ENCODE results near the gene MRPL58. TPM values are rescaled to one million over a fixed set of nuclear protein-coding genes. Genes with fewer than 3 reads are reported as not detected.
"Not testable (repeated sequence)": the region's sequence is repeated elsewhere in the genome, so short reads cannot be mapped to it uniquely, and the experiment has no call there.

Gene MRPL58
- total RNA-seq, 1 donor from 2014 or later: 12.6 TPM

GRCh38 chr17:74986206-74986576, 26.3 kb upstream of the MRPL58 start:
- no peak for FAIRE-seq
- no peak for DNase-seq (ENCODE audit: low spot score in 2 of 2)

- DNase-seq (ENCODE audit: low spot score in 2 of 2): peak; percentile 94 to 95
- FAIRE-seq: no peak
Observed at GRCh38 chr17:74987418-74987908, 25.0 kb upstream of the MRPL58 start, which contains the start of gene CDR2L. CDR2L (plus strand) TSS chr17:74987632; CDS start chr17:74988044, 412 bp downstream.

- no peak for FAIRE-seq
Observed at GRCh38 chr17:74987909-74988711, 24.4 kb upstream of the MRPL58 start.

GRCh38 chr17:74990581-74991105, 21.8 kb upstream of the MRPL58 start:
- no peak for FAIRE-seq
- DNase-seq (ENCODE audit: low spot score in 2 of 2): no peak

More at GRCh38 chr17:74987909-74988711, 24.4 kb upstream of the MRPL58 start:
- peak; percentile 73 to 75 for DNase-seq (ENCODE audit: low spot score in 2 of 2)

DNA sequence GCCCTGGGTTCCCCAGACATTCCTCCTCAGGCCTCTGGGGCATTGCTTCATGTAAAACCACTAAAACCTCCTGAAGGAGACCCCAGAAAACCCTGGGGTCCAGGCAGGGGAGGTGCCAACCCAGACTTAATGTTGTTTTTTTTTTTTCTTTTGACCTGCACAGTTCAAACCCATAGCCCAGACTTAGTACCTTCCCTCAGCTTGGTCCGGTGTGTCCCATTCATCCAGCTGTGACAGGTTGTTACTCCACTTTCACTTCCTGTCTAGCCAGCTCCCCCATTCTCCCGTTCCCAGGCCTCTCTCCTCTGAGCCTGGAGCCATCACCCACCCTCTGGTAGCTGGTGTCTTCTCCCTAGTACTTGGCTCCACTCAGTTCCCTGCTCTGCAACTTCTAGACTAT, 20.2 kb upstream of the MRPL58 start:
- DNase-seq (ENCODE audit: low spot score in 2 of 2) (no peak), FAIRE-seq (no peak)

DNA sequence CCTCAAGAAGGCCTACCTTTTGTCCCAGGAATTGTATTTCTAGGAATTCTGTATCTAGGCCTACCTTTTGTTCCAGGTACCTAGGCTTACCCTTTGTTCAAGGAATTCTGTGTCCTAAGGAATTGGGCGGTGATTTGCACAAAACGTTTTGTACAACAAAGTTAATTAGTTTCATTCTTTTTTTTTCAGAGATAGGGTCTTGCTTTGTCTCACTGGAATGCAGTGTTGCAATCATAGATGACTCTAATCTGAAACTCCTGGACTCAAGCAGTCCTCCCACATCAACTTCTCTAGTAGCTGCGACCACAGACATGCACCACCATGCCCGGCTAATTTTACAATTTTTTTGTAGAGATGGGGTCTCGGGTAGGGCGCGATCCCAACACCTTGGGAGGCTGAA, 18.0 kb upstream of the MRPL58 start:
- no peak for DNase-seq (ENCODE audit: low spot score in 2 of 2)
- FAIRE-seq: no peak

DNA sequence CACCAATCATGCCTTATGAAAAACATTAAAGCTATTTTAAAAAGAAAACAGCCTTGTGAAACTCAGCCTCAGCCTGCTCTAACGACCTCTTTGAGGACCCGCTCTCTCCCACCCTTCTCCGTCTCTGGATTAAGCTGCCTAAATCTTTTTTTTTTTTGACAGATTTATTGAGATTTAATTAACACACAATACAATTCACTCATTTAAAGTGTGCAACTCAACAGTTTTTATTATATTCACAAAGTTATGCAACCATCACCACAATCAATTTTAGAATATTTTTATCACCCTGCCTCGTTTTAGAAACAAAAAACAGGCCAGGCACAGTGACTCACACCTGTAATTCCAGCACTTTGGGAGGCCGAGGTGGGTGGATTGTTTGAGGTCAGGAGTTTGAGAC, 16.6 kb upstream of the MRPL58 start:
- FAIRE-seq (no peak), DNase-seq (ENCODE audit: low spot score in 2 of 2) (no peak)

GRCh38 chr17:74998783-74999182, 13.7 kb upstream of the MRPL58 start:
- DNase-seq (ENCODE audit: low spot score in 2 of 2): no peak
- no peak for FAIRE-seq

GRCh38 chr17:74999523-74999922, 12.9 kb upstream of the MRPL58 start:
- DNase-seq (ENCODE audit: low spot score in 2 of 2): no peak
- no peak for FAIRE-seq

- FAIRE-seq: no peak
- no peak for DNase-seq (ENCODE audit: low spot score in 2 of 2)
Observed at GRCh38 chr17:75001915-75002843, 10.3 kb upstream of the MRPL58 start.

GRCh38 chr17:75003070-75003956, 9.2 kb upstream of the MRPL58 start:
- DNase-seq (ENCODE audit: low spot score in 2 of 2): no peak
- no peak for FAIRE-seq

DNA sequence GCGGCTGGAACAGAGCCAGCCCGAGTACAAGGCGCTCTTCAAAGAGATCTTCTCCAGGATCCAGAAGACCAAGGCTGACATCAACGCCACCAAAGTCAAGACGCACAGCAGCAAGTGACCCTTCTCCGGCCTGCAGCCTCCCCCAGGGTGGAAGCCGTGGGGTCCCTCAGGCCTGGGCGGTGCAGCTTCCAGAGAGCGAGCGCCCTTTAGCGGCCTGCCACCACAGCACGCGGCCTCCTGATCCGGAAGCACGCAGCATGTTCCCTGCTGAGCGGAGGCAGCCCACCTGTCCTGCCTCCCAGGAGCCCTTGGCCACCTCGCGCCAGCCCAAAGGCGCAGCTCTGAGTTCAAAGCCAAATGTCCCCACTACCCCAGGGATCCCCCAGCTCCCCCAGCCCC, 8.5 kb upstream of the MRPL58 start:
- FAIRE-seq (no peak), DNase-seq (ENCODE audit: low spot score in 2 of 2) (no peak)

DNA sequence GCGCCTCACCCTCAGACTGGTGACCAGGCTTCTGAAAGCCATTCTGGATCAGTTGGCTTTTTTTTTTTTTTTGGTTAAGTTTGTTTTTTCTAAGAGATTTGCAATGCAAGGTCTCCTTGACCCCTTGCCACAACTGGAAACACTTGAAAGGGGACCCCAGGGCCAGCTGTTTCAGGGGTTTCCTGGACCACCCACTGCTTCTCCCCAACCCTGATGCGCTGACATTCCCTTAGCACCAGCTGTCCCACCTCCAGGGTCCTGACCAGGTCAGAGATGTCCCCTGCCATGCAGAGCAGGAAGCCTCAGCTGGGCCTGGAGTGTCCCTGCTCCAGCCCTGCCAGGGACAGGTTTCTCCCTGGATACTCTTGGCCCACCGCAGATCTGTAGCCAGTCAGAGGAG, 8.1 kb upstream of the MRPL58 start:
- no peak for FAIRE-seq
- DNase-seq (ENCODE audit: low spot score in 2 of 2): no peak

DNA sequence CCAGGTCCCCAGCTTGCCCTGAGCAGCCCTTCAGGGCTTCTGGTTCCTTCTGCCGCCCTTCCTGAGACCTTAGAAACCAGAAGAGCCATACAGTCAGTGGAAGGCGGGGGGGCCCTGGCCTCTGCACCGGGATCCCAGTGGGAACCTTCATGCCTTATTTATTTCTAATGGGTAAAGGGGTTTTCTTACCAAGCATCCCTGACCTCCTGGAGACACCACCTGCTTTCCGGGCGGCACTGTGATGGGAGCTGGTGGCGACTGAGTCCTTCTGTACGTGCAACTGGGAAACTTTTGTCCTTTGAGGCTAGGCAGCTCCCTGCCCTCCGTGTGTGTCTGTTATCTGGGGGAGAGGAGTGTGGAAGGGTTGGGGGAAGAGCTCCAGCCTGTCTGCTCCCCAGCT, 7.2 kb upstream of the MRPL58 start:
- DNase-seq (ENCODE audit: low spot score in 2 of 2) (no peak), FAIRE-seq (no peak)

DNA sequence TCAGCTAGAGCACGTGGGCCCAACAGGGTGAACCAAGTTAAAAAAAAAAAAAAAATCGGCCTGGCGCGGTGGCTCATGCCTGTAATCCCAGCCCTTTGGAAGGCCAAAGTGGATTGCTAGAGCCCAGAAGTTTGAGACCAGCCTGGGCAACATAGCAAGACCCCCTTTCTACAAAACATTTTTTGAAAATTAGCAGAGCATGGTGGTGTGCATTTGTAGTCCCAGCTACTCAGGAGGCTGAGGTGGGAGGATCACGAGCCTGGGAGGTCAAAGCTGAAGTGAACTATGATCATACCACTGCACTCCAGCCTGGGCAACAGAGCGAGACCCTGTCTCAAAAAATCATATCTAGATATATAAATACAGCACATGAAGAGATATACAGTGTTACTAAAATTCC, 6.4 kb upstream of the MRPL58 start:
- not testable (repeated sequence) for FAIRE-seq; DNase-seq (ENCODE audit: low spot score in 2 of 2)

DNA sequence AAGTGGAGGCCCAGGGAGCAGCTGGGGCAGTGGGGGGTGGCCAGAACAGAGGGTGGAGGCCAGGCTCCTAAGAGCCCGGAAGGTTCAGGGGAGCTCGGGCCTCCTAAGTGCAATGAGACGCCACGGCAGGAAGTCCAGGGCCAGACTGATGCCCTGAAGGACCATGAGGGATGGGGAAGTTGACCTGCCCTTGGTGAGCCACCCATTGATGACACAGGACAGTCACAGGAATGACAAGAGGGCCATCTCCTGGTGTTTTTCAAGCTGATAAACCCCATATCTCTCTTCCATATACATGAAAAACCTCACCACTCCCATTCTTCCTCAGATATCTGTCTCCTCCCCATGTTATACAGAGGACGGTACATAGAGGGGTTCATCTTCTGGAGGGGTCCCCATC, 5.8 kb upstream of the MRPL58 start:
- FAIRE-seq (no peak), DNase-seq (ENCODE audit: low spot score in 2 of 2) (no peak)

DNA sequence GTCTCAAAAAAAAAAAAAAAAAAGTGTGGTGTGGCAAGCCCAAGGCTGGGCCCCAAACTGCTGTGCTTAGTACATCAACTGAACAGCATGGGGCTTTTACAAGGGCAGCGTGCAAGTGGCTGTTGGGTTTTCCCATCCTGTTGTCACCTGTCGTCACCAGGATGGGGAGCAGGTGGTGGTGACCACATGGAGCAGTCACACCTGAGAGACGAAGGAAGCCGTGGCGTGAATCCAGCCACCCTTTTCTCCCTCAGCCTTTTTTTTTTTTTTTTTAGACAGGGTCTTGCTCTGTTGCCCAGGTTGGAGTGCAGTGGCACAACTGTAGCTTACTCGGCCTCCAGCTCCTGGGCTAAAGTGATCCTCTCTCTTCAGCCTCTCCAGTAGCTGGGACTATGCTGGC, 4.1 kb upstream of the MRPL58 start:
- DNase-seq (ENCODE audit: low spot score in 2 of 2) (no peak), FAIRE-seq (no peak)

GRCh38 chr17:75009139-75009724, 3.2 kb upstream of the MRPL58 start:
- no peak for DNase-seq (ENCODE audit: low spot score in 2 of 2)
- no peak for FAIRE-seq

DNA sequence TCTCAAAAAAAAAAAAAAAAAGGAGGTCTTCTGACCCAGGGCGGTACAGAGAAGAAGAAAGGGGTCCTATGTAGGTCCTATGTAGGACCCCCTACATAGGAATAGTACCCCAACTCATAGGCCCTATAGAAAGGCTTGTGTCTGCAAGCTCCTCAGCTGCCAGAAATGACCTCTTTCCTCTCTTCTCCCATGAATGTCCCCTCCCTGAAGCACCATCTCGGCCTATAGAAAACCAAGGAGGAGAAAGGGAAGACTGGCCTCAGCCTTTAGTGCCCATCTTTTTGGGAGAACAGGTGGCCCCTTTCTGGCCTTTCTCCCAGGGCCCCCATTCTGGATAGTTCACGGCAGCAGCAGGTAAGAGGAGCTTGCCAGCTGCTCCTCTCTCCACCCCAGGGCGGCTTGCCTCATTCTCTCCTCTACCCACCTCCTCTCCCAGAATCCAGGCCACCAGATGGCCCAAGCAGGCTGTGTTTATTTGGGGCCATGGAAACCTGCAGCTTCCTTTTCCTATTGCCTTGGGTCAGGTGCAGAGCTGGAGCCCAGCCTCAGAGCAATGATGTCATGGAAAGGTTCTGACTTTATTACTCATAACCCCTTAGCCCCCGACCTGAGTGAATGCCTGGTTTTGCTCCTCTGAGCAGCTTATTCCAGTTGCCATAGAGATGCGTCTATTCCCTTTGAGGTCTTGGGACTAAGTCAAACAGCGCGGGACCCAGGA, 1.6 kb upstream of the MRPL58 start:
- FAIRE-seq (no peak), DNase-seq (ENCODE audit: low spot score in 2 of 2) (no peak)
